ENCODE data around the gene DUSP11.

DNA sequence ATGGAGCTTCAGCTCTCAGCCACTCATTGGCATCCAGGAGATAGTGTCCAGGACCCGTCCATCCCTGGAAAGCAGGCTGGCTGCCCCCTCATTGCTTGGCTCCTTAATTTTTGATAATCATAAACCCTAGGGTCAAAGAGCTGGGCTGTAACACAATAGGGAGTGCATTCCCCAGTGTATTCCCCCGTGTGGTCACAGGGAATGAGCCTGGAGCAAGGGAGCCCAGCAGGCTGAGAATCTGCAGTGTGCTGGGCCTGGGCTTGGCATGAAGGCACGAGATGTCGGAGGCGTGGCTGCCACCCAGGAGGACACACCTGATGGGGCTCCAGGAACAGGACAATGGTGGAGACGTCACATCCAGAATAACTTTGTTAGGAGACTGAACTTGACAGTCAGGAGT, 61.5 kb downstream of the DUSP11 start:
- TF ChIP-seq CEBPB (IDR thresholded peaks at IDR 0.05; ENCODE audit: low read depth) (no peak), POLR2A (IDR thresholded peaks at IDR 0.05; ENCODE audit: borderline replicate concordance, extremely low read depth, insufficient read depth, insufficient read length) (no peak), EZH2 (IDR thresholded peaks at IDR 0.05) (no peak), CTCF (IDR thresholded peaks at IDR 0.05 in 2 of 3, conservative IDR thresholded peaks at IDR 0.05 in 1 of 3; ENCODE audit: borderline replicate concordance in 1 of 3, insufficient read depth in 1 of 3, low read depth in 2 of 3, low read length in 2 of 3) (no peak), TCF7L2 (IDR thresholded peaks at IDR 0.05; ENCODE audit: borderline replicate concordance, extremely low read depth, insufficient read depth, insufficient read length) (no peak), REST (IDR thresholded peaks at IDR 0.05; ENCODE audit: low read depth) (no peak), JUND (IDR thresholded peaks at IDR 0.05) (no peak)

Data from HCT116 (cell line).